ENCODE measurements around the gene CLMN. TPM values are rescaled to one million over a fixed set of nuclear protein-coding genes. Genes with fewer than 3 reads are reported as not detected.

The CLMN gene
- total RNA-seq, 1 donor from 2014 or later: 25.3 TPM

DNA sequence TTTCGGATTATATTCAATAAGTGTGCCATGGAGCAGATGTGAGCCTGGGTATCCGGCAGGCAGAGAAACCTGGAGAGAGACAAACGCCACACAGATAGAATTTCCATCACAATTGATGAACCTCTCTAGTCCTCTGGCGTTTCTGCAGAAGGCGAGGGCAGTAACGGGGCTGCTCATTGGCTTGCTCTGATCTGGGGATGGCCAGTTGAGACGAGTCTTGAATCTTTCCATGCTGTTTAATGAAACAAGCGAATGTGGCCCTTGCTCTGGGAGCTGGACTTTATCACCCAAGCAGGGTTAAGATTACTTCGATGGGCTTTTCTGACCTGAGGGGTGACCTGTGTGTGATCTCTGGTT, 42.4 kb upstream of the CLMN start:
- Mint-ChIP-seq H3K36me3 (ENCODE audit: insufficient read depth) (no peaks in the 10 kb centered on the region), H3K4me1 (ENCODE audit: low read depth) (peaks cover 18% of the 10 kb centered on the region), H3K27me3 (peaks cover 31% of the 10 kb centered on the region), H3K27ac (no peak overlapping the region), H3K9me3 (ENCODE audit: low read depth) (no peaks in the 10 kb centered on the region), H3K4me3 (ENCODE audit: low read depth) (no peak overlapping the region)
- TF ChIP-seq, protein P1, sequence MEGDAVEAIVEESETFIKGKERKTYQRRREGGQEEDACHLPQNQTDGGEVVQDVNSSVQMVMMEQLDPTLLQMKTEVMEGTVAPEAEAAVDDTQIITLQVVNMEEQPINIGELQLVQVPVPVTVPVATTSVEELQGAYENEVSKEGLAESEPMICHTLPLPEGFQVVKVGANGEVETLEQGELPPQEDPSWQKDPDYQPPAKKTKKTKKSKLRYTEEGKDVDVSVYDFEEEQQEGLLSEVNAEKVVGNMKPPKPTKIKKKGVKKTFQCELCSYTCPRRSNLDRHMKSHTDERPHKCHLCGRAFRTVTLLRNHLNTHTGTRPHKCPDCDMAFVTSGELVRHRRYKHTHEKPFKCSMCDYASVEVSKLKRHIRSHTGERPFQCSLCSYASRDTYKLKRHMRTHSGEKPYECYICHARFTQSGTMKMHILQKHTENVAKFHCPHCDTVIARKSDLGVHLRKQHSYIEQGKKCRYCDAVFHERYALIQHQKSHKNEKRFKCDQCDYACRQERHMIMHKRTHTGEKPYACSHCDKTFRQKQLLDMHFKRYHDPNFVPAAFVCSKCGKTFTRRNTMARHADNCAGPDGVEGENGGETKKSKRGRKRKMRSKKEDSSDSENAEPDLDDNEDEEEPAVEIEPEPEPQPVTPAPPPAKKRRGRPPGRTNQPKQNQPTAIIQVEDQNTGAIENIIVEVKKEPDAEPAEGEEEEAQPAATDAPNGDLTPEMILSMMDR (IDR thresholded peaks at IDR 0.05; ENCODE audit: unreplicated experiment): no peak
- no peak for DNase-seq (ENCODE audit: low spot score, unreplicated experiment)

DNA sequence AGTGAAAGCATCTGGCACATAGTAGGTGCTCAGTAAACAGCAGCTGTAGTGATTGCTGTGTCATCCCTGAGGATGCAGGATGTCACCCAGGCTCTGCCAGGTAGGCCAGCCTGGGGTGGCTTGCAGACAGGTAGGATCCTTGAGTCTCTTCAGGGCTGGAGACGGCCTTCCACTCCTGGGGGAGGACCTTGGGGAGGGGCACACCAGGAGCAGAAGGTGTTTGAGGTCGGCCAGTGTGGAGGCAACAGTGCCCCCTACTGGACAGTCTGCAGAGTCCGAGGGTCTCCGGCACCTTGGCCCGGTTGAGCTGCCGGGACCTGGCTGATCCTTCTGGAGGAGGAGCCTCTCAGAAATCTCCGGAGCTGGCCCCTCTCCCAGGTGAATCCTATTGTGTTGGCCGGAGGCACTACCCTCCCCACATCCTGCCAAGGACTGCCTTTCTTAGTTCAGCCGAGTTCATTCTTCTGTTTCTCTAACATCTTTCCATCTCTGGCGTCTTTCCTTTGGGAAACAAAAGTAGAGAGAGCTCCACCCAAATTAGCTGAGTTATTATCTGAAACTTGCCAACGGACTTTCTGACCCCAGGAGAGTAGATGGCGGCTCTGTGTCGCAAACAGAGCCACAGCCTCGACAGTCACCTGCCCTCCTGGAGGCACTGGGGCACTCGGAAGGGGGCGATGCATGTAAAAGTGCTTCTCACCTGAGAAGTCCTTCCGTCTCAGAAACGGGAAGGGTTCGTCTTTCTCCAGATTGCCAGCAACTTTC, 41.8 kb upstream of the CLMN start:
- H3K27ac Mint-ChIP-seq: no peak overlapping the region
- no peaks in the 10 kb centered on the region for H3K36me3 Mint-ChIP-seq (ENCODE audit: insufficient read depth)
- DNase-seq (ENCODE audit: low spot score, unreplicated experiment): no peak
- H3K9me3 Mint-ChIP-seq (ENCODE audit: low read depth): no peaks in the 10 kb centered on the region
- no peak overlapping the region for H3K4me3 Mint-ChIP-seq (ENCODE audit: low read depth)
- H3K27me3 Mint-ChIP-seq: peaks cover 31% of the 10 kb centered on the region
- H3K4me1 Mint-ChIP-seq (ENCODE audit: low read depth): peaks cover 17% of the 10 kb centered on the region
- TF ChIP-seq, protein P1 (IDR thresholded peaks at IDR 0.05; ENCODE audit: unreplicated experiment): peak; percentile 69

DNA sequence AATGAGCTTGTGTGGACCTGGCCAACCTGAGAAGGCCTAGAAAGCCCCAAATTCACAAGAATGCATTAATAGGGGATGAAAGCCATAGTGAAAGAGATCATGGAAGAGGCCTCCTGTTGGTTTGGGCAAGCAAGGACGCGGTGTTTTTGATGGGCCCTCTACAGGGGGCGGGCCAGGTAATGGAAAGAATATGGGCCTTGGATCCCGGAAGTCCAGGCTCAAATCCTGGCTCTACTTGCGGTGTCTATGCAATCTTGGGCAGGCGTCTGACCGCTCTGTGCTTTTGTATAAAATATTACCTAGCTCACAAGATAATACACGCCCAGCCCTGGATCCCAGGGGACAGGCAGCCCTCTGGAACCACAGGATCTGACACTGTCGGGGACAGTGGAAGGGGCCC, 41.1 kb upstream of the CLMN start:
- Mint-ChIP-seq H3K4me1 (ENCODE audit: low read depth) (peaks cover 16% of the 10 kb centered on the region), H3K27me3 (peaks cover 31% of the 10 kb centered on the region), H3K9me3 (ENCODE audit: low read depth) (no peaks in the 10 kb centered on the region), H3K36me3 (ENCODE audit: insufficient read depth) (no peaks in the 10 kb centered on the region), H3K4me3 (ENCODE audit: low read depth) (no peak overlapping the region), H3K27ac (peak overlapping the region; percentile 79)
- no peak for DNase-seq (ENCODE audit: low spot score, unreplicated experiment)
- TF ChIP-seq, protein P1 (IDR thresholded peaks at IDR 0.05; ENCODE audit: unreplicated experiment): no peak

DNA sequence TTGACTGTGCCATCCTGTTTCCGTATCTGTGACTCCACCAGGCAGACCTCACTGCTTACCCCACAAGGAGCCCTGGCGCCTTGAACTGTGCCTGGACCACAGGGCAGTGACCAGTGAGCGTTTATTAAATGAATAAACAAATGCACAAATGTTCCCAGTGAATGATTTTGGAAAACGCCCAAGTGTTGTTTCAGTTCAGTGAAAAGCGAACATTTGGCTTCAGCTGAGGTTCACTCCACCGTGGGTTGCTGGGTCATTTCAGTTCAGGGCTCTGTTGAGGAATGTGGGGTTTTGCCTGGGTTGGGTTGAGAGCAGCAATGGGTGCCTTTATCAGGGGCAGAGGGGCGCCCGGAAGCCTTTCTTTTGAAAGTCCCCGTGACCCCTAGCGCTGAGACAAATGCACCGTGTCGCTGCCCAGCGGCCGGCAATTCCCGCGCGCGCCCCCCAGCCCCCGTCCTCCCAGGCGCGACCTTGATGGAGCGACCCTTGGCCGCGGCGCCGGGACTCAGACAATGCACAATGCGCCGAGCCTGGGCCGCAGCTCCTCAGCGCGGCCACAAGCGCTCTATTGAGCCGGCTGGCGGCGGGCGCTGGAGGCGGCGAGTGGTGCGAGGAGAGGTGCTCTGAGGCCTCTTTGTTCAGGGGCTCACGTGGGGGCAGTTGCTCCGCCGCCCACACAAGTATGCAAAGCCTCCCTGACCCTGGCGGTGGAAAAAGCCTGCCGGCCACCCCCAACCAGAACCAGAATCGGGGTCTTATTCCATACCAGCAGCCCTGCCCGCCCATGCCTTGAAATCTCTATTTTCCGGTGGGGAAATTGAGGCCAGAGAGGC, 40.5 kb upstream of the CLMN start:
- no peaks in the 10 kb centered on the region for H3K36me3 Mint-ChIP-seq (ENCODE audit: insufficient read depth)
- H3K27ac Mint-ChIP-seq: peak overlapping the region; percentile 79
- DNase-seq (ENCODE audit: low spot score, unreplicated experiment): peak; percentile 42
- H3K9me3 Mint-ChIP-seq (ENCODE audit: low read depth): no peaks in the 10 kb centered on the region
- peaks cover 29% of the 10 kb centered on the region for H3K27me3 Mint-ChIP-seq
- H3K4me3 Mint-ChIP-seq (ENCODE audit: low read depth): no peak overlapping the region
- TF ChIP-seq, protein P1 (IDR thresholded peaks at IDR 0.05; ENCODE audit: unreplicated experiment): no peak
- peaks cover 16% of the 10 kb centered on the region for H3K4me1 Mint-ChIP-seq (ENCODE audit: low read depth)

DNA sequence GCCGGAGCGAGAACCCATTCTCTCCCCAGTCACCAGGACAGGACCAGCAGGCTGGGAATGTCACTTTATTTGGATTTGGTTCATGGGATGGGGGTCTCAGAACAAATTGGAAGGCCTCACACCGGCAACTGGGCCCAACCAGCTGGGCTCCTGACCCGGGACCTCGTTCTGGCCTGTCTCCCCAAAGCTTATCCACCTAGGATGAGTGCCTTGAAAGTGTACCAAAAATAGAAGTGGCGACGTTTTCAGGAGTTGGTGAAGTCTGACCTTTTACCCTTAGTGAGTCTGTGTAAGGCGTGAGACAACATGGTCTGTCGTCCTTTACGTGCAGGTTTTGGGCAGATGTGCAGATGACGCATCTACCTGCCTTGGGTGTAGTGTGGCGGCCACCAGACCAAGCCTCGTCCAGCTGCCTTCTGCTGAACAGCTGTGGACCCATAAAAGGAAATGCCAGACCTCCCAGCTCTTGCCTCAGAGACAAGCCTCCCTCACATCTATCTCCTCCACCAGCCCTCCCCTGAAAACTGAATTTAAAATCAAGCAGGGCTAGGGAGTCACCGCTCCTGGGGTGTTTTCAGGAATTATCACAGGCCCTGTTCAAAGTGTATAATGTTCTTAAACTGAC, 36.6 kb upstream of the CLMN start:
- H3K27ac Mint-ChIP-seq: no peak overlapping the region
- TF ChIP-seq, protein P1 (IDR thresholded peaks at IDR 0.05; ENCODE audit: unreplicated experiment): no peak
- H3K27me3 Mint-ChIP-seq: peaks cover 6% of the 10 kb centered on the region
- H3K4me3 Mint-ChIP-seq (ENCODE audit: low read depth): no peak overlapping the region
- peaks cover 4% of the 10 kb centered on the region for H3K9me3 Mint-ChIP-seq (ENCODE audit: low read depth)
- H3K36me3 Mint-ChIP-seq (ENCODE audit: insufficient read depth): peaks cover 2% of the 10 kb centered on the region
- H3K4me1 Mint-ChIP-seq (ENCODE audit: low read depth): peaks cover 3% of the 10 kb centered on the region
- DNase-seq (ENCODE audit: low spot score, unreplicated experiment): no peak
